H9 (cell line): ENCODE results near the gene TMEM59L. TPM values are rescaled to one million over a fixed set of nuclear protein-coding genes. Genes with fewer than 3 reads are reported as not detected.

Experiments used
- DNase-seq: peaks from one replicate; pipeline ENCODE4 v3.0.0-alpha.2; 2017
- H2AFZ ChIP-seq: one replicate; pipeline ENCODE4 v1.6.1; 2013; ENCODE audit warnings: mild to moderate bottlenecking, low read length, control low read depth, moderate library complexity
- H2AK5ac ChIP-seq: 2 replicates; pipeline ENCODE4 v1.6.1; 2013; ENCODE audit warnings: low read length, control low read depth, mixed read lengths; ENCODE audit not compliant: insufficient read length
- H2BK120ac ChIP-seq: one replicate; pipeline ENCODE4 v1.6.1; 2013; ENCODE audit warnings: low read depth, mild to moderate bottlenecking, low read length, control low read depth, inconsistent platforms; ENCODE audit not compliant: poor library complexity, severe bottlenecking
- H2BK12ac ChIP-seq: 2 replicates; pipeline ENCODE4 v1.6.1; 2013; ENCODE audit warnings: low read length, control low read depth, mixed read lengths, low read depth; ENCODE audit not compliant: insufficient read length
- H2BK15ac ChIP-seq: 2 replicates; pipeline ENCODE4 v1.6.1; 2013; ENCODE audit warnings: low read depth, low read length, control low read depth
- H2BK20ac ChIP-seq: one replicate; pipeline ENCODE4 v1.6.1; 2013; ENCODE audit warnings: low read depth, mild to moderate bottlenecking, low read length, control low read depth, inconsistent platforms; ENCODE audit not compliant: poor library complexity, severe bottlenecking
- H2BK5ac ChIP-seq: 2 replicates; pipeline ENCODE4 v1.6.1; 2013; ENCODE audit warnings: low read length, control low read depth, mixed read lengths; ENCODE audit not compliant: insufficient read length
- H3K14ac ChIP-seq: 2 replicates; pipeline ENCODE4 v1.6.1; 2013; ENCODE audit warnings: low read length, control low read depth; ENCODE audit not compliant: insufficient read depth
- H3K18ac ChIP-seq: 2 replicates; pipeline ENCODE4 v1.6.1; 2013; ENCODE audit warnings: low read depth, mild to moderate bottlenecking, mixed read lengths, low read length, control low read depth; ENCODE audit not compliant: insufficient read length
- H3K23ac ChIP-seq: 2 replicates; pipeline ENCODE4 v1.6.1; 2013; ENCODE audit warnings: low read length, control low read depth, mixed read lengths, low read depth; ENCODE audit not compliant: insufficient read length
- H3K23me2 ChIP-seq: 2 replicates; pipeline ENCODE4 v1.6.1; 2013; ENCODE audit warnings: low read depth, mild to moderate bottlenecking, mixed read lengths, low read length, control low read depth; ENCODE audit not compliant: insufficient read length, poor library complexity, severe bottlenecking
- H3K27ac ChIP-seq: 2 replicates; pipeline ENCODE4 v1.5.1; 2013; ENCODE audit warnings: low read length, control low read depth, mixed read lengths, low read depth; ENCODE audit not compliant: insufficient read length
- H3K27me3 ChIP-seq: 2 replicates; pipeline ENCODE4 v1.6.1; 2013; ENCODE audit warnings: low read length, control low read depth, inconsistent platforms; ENCODE audit not compliant: insufficient read depth
- H3K4ac ChIP-seq: 2 replicates; pipeline ENCODE4 v1.6.1; 2013; ENCODE audit warnings: low read depth, mild to moderate bottlenecking, control low read depth, inconsistent platforms, low read length, moderate library complexity
- H3K4me1 ChIP-seq: 2 replicates; pipeline ENCODE4 v1.6.1; 2013; ENCODE audit warnings: low read length, control low read depth, inconsistent platforms; ENCODE audit not compliant: insufficient read depth
- H3K4me2 ChIP-seq: 2 replicates; pipeline ENCODE4 v1.6.1; 2013; ENCODE audit warnings: low read length, control low read depth, mixed read lengths; ENCODE audit not compliant: insufficient read length, insufficient read depth
- H3K56ac ChIP-seq: 2 replicates; pipeline ENCODE4 v1.6.1; 2013; ENCODE audit warnings: low read depth, mild to moderate bottlenecking, mixed read lengths, low read length, control low read depth; ENCODE audit not compliant: insufficient read length
- H3K79me1 ChIP-seq: 2 replicates; pipeline ENCODE4 v1.6.1; 2013; ENCODE audit warnings: low read depth, mild to moderate bottlenecking, moderate library complexity, low read length, control low read depth, inconsistent platforms; ENCODE audit not compliant: insufficient read depth, poor library complexity, severe bottlenecking
- H3K79me2 ChIP-seq: 2 replicates; pipeline ENCODE4 v1.6.1; 2013; ENCODE audit warnings: low read length, control low read depth, inconsistent platforms; ENCODE audit not compliant: insufficient read depth
- H3K9ac ChIP-seq: 2 replicates; pipeline ENCODE4 v1.6.1; 2013; ENCODE audit warnings: low read length, control low read depth, mixed read lengths; ENCODE audit not compliant: insufficient read length; ENCODE audit errors: extremely low read depth
- H3K9me3 ChIP-seq: one replicate; pipeline ENCODE4 v1.6.1; 2013; ENCODE audit warnings: low read depth, low read length, inconsistent platforms; ENCODE audit not compliant: control insufficient read depth
- H3T11ph ChIP-seq: one replicate; pipeline ENCODE4 v1.6.1; 2013; ENCODE audit warnings: mild to moderate bottlenecking, low read length, control low read depth, inconsistent platforms
- H4K20me1 ChIP-seq: one replicate; pipeline ENCODE4 v1.6.1; 2013; ENCODE audit not compliant: control insufficient read depth, insufficient read length, insufficient read depth
- H4K5ac ChIP-seq: 2 replicates; pipeline ENCODE4 v1.6.1; 2013; ENCODE audit warnings: low read depth, mild to moderate bottlenecking, mixed read lengths, low read length, control low read depth; ENCODE audit not compliant: insufficient read length
- H4K8ac ChIP-seq: replicated peaks from 2 replicates; pipeline ENCODE4 v1.6.1; 2013; ENCODE audit warnings: low read length, control low read depth, mixed read lengths, low read depth; ENCODE audit not compliant: insufficient read length
- H4K91ac ChIP-seq: 2 replicates; pipeline ENCODE4 v1.6.1; 2013; ENCODE audit warnings: low read depth, mild to moderate bottlenecking, moderate library complexity, mixed read lengths, low read length, control low read depth; ENCODE audit not compliant: insufficient read length
- H3K27ac Mint-ChIP-seq, 3 experiments: 2 replicates in 2 of 3; 3 replicates in 1 of 3; pipeline ENCODE4 v1.8.0; 2020 to 2021; ENCODE audit warnings: mixed read lengths in 3 of 3, mild to moderate bottlenecking in 1 of 3, moderate library complexity in 1 of 3
- H3K27me3 Mint-ChIP-seq: 2 replicates; pipeline ENCODE4 v1.8.0; 2021; ENCODE audit warnings: low read depth, mild to moderate bottlenecking, moderate library complexity, mixed read lengths
- H3K36me3 Mint-ChIP-seq, 3 experiments: 2 replicates in 2 of 3; 3 replicates in 1 of 3; pipeline ENCODE4 v1.8.0; 2020 to 2021; ENCODE audit warnings: low read depth in 3 of 3, mixed read lengths in 3 of 3; ENCODE audit not compliant: insufficient read depth in 1 of 3
- H3K4me1 Mint-ChIP-seq, 2 experiments: 2 replicates each; pipeline ENCODE4 v1.8.0; 2020; ENCODE audit warnings: mixed read lengths in 2 of 2
- H3K4me3 Mint-ChIP-seq, 2 experiments: 2 replicates in 1 of 2; 3 replicates in 1 of 2; pipeline ENCODE4 v1.8.0; 2020 to 2021; ENCODE audit warnings: mild to moderate bottlenecking in 2 of 2, mixed read lengths in 2 of 2, moderate library complexity in 1 of 2
- H3K9me3 Mint-ChIP-seq, 2 experiments: 2 replicates in 1 of 2; 3 replicates in 1 of 2; pipeline ENCODE4 v1.8.0; 2020; ENCODE audit warnings: mild to moderate bottlenecking in 2 of 2, mixed read lengths in 2 of 2, moderate library complexity in 1 of 2
- CTCF ChIP-seq: fragments of 200-600 bp; sonication (generic); conservative IDR thresholded peaks from 3 replicates; pipeline ENCODE4 v1.8.0; 2021; ENCODE audit warnings: antibody characterized with exemption, mild to moderate bottlenecking
- WGBS: extraction: QIAGEN DNeasy Blood & Tissue Kit; methylation state at CpG from one replicate; pipeline ENCODE4 v1.1.7; 2013; ENCODE audit warnings: missing lambda C conversion rate, low lambda C conversion rate, mixed read lengths; ENCODE audit not compliant: insufficient read length; ENCODE audit errors: extremely low coverage; 5-methylcytosine and 5-hydroxymethylcytosine counted together
- total RNA-seq: library from RNA; stranded (reverse); gene quantifications from 2 replicates; pipeline ENCODE4 v1.2.1, GENCODE V29; 2021

Gene TMEM59L
- total RNA-seq, 1 experiment from 2014 or later: 12.0 TPM

- WGBS: no CpG with 5 or more reads among the region's 8 CpGs
- no peak overlapping the region for H2BK120ac ChIP-seq
- H3K4me1 ChIP-seq: no peaks in the 10 kb centered on the region
- no peaks in the 10 kb centered on the region for H3K9me3 ChIP-seq
- DNase-seq: no peak
- H3K23me2 ChIP-seq: peaks cover 4% of the 10 kb centered on the region
- H3K27me3 Mint-ChIP-seq: no peaks in the 10 kb centered on the region
- H3K9me3 Mint-ChIP-seq: no peaks in the 10 kb centered on the region
- no peak overlapping the region for H3K27ac ChIP-seq
- no peak for TF ChIP-seq CTCF
- H2AK5ac ChIP-seq: no peak overlapping the region
- peaks cover 3% of the 10 kb centered on the region in 2 experiments; a peak in 2 of 4 replicates for H3K4me1 Mint-ChIP-seq
- H3K56ac ChIP-seq: no peak overlapping the region
- H3K23ac ChIP-seq: no peak overlapping the region
- H3K27ac Mint-ChIP-seq: no peak overlapping the region
- no peak overlapping the region for H2BK15ac ChIP-seq
- H2BK20ac ChIP-seq: no peak overlapping the region
- no peak overlapping the region for H4K91ac ChIP-seq
- H3K4ac ChIP-seq: no peak overlapping the region
- H4K8ac ChIP-seq: no peak overlapping the region
- H3K36me3 Mint-ChIP-seq: peaks cover 38 to 84% (median 72%) of the 10 kb centered on the region in 3 experiments
- H3K79me1 ChIP-seq: no peaks in the 10 kb centered on the region
- H3T11ph ChIP-seq: no peak overlapping the region
- H4K5ac ChIP-seq: no peak overlapping the region
- no peak overlapping the region for H2AFZ ChIP-seq
- H3K79me2 ChIP-seq: peaks cover under 1% of the 10 kb centered on the region; the same call in 1 of the 2 replicates
- H3K27me3 ChIP-seq: no peaks in the 10 kb centered on the region
- H3K4me2 ChIP-seq: no peak overlapping the region
- no peak overlapping the region for H3K18ac ChIP-seq
- H4K20me1 ChIP-seq: no peaks in the 10 kb centered on the region
- no peak overlapping the region for H2BK5ac ChIP-seq
- no peak overlapping the region for H2BK12ac ChIP-seq
- H3K9ac ChIP-seq: no peak overlapping the region
- no peak overlapping the region for H3K4me3 Mint-ChIP-seq
- no peak overlapping the region for H3K14ac ChIP-seq
Measured at GRCh38 chr19:18566953-18567352, 45.7 kb upstream of the TMEM59L start.
